SHP77 treated with DMSO at 0.1 percent for 48 hours (cell line): Measurements from ENCODE around the gene LAMTOR2.
A peak's percentile ranks its signal among the peaks of the same experiment; 100 is the strongest.

Source experiments
- DNase-seq: peaks from one replicate; lab custom pipeline; 2025; lab: John Stamatoyannopoulos, UW

Gene LAMTOR2

GRCh38 chr1:156099282-156099681 is 44.7 kb downstream of the LAMTOR2 start:
- no peak for DNase-seq

- no peak for DNase-seq
These were observed 45.8 kb downstream of the LAMTOR2 start for GRCh38 chr1:156100205-156100995.

- DNase-seq = no peak
These were observed 47.3 kb downstream of the LAMTOR2 start for GRCh38 chr1:156101880-156102279.

GRCh38 chr1:156102633-156103511 is 48.3 kb downstream of the LAMTOR2 start:
- no peak for DNase-seq

GRCh38 chr1:156103521-156103947 is 49.0 kb downstream of the LAMTOR2 start:
- DNase-seq = no peak

- DNase-seq = peak; percentile 49
These were observed 49.7 kb downstream of the LAMTOR2 start for GRCh38 chr1:156104065-156104810.

GRCh38 chr1:156104861-156105832 is 50.6 kb downstream of the LAMTOR2 start:
- no peak for DNase-seq

GRCh38 chr1:156106624-156107488 is 52.3 kb downstream of the LAMTOR2 start:
- no peak for DNase-seq

GRCh38 chr1:156108057-156108456 is 53.5 kb downstream of the LAMTOR2 start:
- DNase-seq = no peak
